ENCODE results near the gene FUBP3. TPM values are rescaled to one million over a fixed set of nuclear protein-coding genes. Genes with fewer than 3 reads are reported as not detected.

Gene FUBP3
- total and polyA plus RNA-seq, 4 donors, result 22.9 to 44.6 (median 35.1) TPM

- Histone ChIP-seq H3K4me1 (ENCODE audit: control insufficient read depth in 5 of 5, insufficient read depth in 5 of 5, low read length in 5 of 5) (no peaks in the 10 kb centered on the region), H3K36me3 (ENCODE audit: control insufficient read depth in 4 of 4, insufficient read depth in 4 of 4, low read length in 4 of 4) (no peaks in the 10 kb centered on the region), H3K4me3 (no peak overlapping the region), H3K9me3 (ENCODE audit: control insufficient read depth in 4 of 4, insufficient read depth in 3 of 4, low read length in 3 of 4) (no peaks in the 10 kb centered on the region), H3K27ac (ENCODE audit: low read depth in 1 of 2, low read length in 1 of 2) (no peak overlapping the region), H3K27me3 (ENCODE audit: control insufficient read depth in 3 of 3, insufficient read depth in 3 of 3, low read length in 2 of 3) (peaks cover 0 to 19% (median 10%) of the 10 kb centered on the region in 3 donors), H3K9ac (ENCODE audit: insufficient read depth in 1 of 2, low read length in 2 of 2) (no peak overlapping the region)
- ATAC-seq (ENCODE audit: insufficient read depth, low FRiP score), result no peak
- no peak for TF ChIP-seq CTCF (IDR thresholded peaks at IDR 0.05; ENCODE audit: control extremely low read depth, extremely low read depth)
- no peak for DNase-seq
- 79 to 91% methylated on average over 12 of the region's 12 CpGs for WGBS, 2 donors
Measured at GRCh38 chr9:130672933-130673615, 93.7 kb downstream of the FUBP3 start.

DNA sequence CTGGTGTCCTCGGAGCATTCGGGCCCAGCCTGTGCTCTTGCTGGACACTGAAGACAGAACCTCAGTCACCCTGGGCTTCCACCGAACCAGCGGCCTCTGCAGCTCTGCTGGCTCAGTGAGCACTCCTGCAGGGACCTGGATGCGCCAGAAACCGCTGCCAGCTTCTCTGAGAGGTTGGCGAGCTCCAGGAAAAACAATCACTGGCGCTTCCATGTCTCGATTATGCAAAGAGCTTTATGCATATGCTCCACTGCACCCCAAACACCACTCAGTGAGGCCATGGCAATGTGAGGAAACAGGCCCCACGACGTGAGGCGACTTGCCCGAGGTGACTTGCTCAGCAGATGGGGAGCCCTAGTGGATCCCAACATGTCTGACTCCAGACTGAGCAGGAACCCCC is 96.0 kb downstream of the FUBP3 start:
- no peak overlapping the region for H3K27ac ChIP-seq (ENCODE audit: low read depth in 1 of 2, low read length in 1 of 2)
- no peak overlapping the region for H3K4me3 ChIP-seq
- H3K4me1 ChIP-seq (ENCODE audit: control insufficient read depth in 5 of 5, insufficient read depth in 5 of 5, low read length in 5 of 5), result no peaks in the 10 kb centered on the region
- TF ChIP-seq CTCF (IDR thresholded peaks at IDR 0.05; ENCODE audit: control extremely low read depth, extremely low read depth), result no peak
- no peaks in the 10 kb centered on the region for H3K9me3 ChIP-seq (ENCODE audit: control insufficient read depth in 4 of 4, insufficient read depth in 3 of 4, low read length in 3 of 4)
- H3K36me3 ChIP-seq (ENCODE audit: control insufficient read depth in 4 of 4, insufficient read depth in 4 of 4, low read length in 4 of 4), result no peaks in the 10 kb centered on the region
- WGBS, 2 donors, result 87 to 88% methylated on average over 13 of the region's 13 CpGs
- no peak for DNase-seq
- peaks cover 0 to 22% (median 6%) of the 10 kb centered on the region in 3 donors for H3K27me3 ChIP-seq (ENCODE audit: control insufficient read depth in 3 of 3, insufficient read depth in 3 of 3, low read length in 2 of 3)
- no peak for ATAC-seq (ENCODE audit: insufficient read depth, low FRiP score)
- no peak overlapping the region for H3K9ac ChIP-seq (ENCODE audit: insufficient read depth in 1 of 2, low read length in 2 of 2)

- H3K9ac ChIP-seq (ENCODE audit: insufficient read depth in 1 of 2, low read length in 2 of 2), result no peak overlapping the region
Measured at GRCh38 chr9:130677252-130677651, 97.9 kb downstream of the FUBP3 start.

More at GRCh38 chr9:130677252-130677651, 97.9 kb downstream of the FUBP3 start:
- Histone ChIP-seq H3K4me3 (no peak overlapping the region), H3K36me3 (ENCODE audit: control insufficient read depth in 4 of 4, insufficient read depth in 4 of 4, low read length in 4 of 4) (no peaks in the 10 kb centered on the region), H3K9me3 (ENCODE audit: control insufficient read depth in 4 of 4, insufficient read depth in 3 of 4, low read length in 3 of 4) (no peaks in the 10 kb centered on the region), H3K4me1 (ENCODE audit: control insufficient read depth in 5 of 5, insufficient read depth in 5 of 5, low read length in 5 of 5) (peaks cover 0 to 6% (median 0%) of the 10 kb centered on the region in 5 donors), H3K27ac (ENCODE audit: low read depth in 1 of 2, low read length in 1 of 2) (no peak overlapping the region), H3K27me3 (ENCODE audit: control insufficient read depth in 3 of 3, insufficient read depth in 3 of 3, low read length in 2 of 3) (peaks cover 0 to 32% (median 10%) of the 10 kb centered on the region in 3 donors)
- DNase-seq (no peak), ATAC-seq (ENCODE audit: insufficient read depth, low FRiP score) (no peak)
- TF ChIP-seq CTCF (IDR thresholded peaks at IDR 0.05; ENCODE audit: control extremely low read depth, extremely low read depth), result no peak
- WGBS, 2 donors, result 65 to 66% methylated on average over 7 of the region's 7 CpGs
